C4-2B (cell line): ENCODE measurements around the gene YEATS2.
"Not testable (repeated sequence)": the region's sequence is repeated elsewhere in the genome, so short reads cannot be mapped to it uniquely, and the experiment has no call there.

ENCODE experiments used
- H3K27ac ChIP-seq: fragments of 450-650 bp; 2 replicates; pipeline ENCODE4 v1.5.1; 2017
- CTCF ChIP-seq: fragments of 450-650 bp; conservative IDR thresholded peaks from 2 replicates; pipeline ENCODE4 v1.5.1; 2017; ENCODE audit warnings: mild to moderate bottlenecking
- ZFX ChIP-seq: fragments of 450-650 bp; IDR thresholded peaks from 2 replicates; pipeline ENCODE4 v1.6.1; 2017

The YEATS2 gene

GRCh38 chr3:183737116-183737515 is 39.5 kb downstream of the YEATS2 start:
- H3K27ac ChIP-seq: no peak overlapping the region
- TF ChIP-seq CTCF (no peak), ZFX (no peak)

- not testable (repeated sequence) for H3K27ac ChIP-seq
These were observed 42.6 kb downstream of the YEATS2 start for GRCh38 chr3:183740154-183740553.

GRCh38 chr3:183743231-183743630 is 45.6 kb downstream of the YEATS2 start:
- TF ChIP-seq CTCF: no peak
- no peak for TF ChIP-seq ZFX
- H3K27ac ChIP-seq: no peak overlapping the region

- TF ChIP-seq ZFX: no peak
- TF ChIP-seq CTCF: no peak
- no peak overlapping the region for H3K27ac ChIP-seq
These were observed 47.9 kb downstream of the YEATS2 start for GRCh38 chr3:183745300-183746098.

GRCh38 chr3:183754052-183754451 is 56.5 kb downstream of the YEATS2 start:
- TF ChIP-seq CTCF (no peak), ZFX (no peak)
- no peak overlapping the region for H3K27ac ChIP-seq

GRCh38 chr3:183762304-183762703 is 64.7 kb downstream of the YEATS2 start:
- 0 out of 2 replicates have a peak overlapping the region, but pooled peaks have one; percentile 10 for H3K27ac ChIP-seq
- TF ChIP-seq CTCF (no peak), ZFX (no peak)

- H3K27ac ChIP-seq: peak overlapping the region; percentile 49
- TF ChIP-seq ZFX (no peak), CTCF (no peak)
These were observed 67.5 kb downstream of the YEATS2 start for GRCh38 chr3:183764847-183765731.
